Lower leg skin (tissue), 3 donors: ENCODE data around the gene RAVER2.

Experiments used
- POLR2A ChIP-seq, 2 donors: fragments of 450-650 bp; IDR thresholded peaks; one replicate each; pipeline ENCODE4 v1.6.1; 2016 to 2017; ENCODE audit warnings: antibody characterized with exemption in 2 of 2, mild to moderate bottlenecking in 1 of 2, moderate library complexity in 1 of 2
- TF ChIP-seq, protein P1 (sequence below), 3 donors: fragments of 450-650 bp; IDR thresholded peaks; one replicate each; pipeline ENCODE4 v1.5.1; 2016; ENCODE audit warnings: antibody characterized with exemption in 3 of 3, mild to moderate bottlenecking in 3 of 3, moderate library complexity in 2 of 3

DNA sequence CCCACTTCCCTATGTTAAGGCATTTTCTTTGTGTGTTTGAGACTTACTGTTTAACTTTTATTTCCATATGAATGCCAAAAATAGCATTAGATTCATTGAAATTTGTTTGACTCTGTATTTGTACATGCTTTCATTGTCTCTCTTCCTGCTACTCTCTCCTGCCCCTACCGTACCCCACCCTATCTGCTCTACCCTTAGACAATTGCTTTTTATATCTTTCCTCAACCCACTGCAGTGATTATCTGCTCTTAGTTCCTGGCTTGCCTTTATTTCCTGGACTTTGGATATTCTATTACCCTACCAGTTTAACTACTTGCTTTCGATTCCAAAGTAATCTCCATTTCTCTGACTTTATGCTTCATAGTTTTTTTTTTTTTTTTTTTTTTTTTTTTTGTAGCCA is 10.5 kb downstream of the RAVER2 start:
- TF ChIP-seq POLR2A (IDR thresholded peaks at IDR 0.05), result no peak
- TF ChIP-seq, protein P1, sequence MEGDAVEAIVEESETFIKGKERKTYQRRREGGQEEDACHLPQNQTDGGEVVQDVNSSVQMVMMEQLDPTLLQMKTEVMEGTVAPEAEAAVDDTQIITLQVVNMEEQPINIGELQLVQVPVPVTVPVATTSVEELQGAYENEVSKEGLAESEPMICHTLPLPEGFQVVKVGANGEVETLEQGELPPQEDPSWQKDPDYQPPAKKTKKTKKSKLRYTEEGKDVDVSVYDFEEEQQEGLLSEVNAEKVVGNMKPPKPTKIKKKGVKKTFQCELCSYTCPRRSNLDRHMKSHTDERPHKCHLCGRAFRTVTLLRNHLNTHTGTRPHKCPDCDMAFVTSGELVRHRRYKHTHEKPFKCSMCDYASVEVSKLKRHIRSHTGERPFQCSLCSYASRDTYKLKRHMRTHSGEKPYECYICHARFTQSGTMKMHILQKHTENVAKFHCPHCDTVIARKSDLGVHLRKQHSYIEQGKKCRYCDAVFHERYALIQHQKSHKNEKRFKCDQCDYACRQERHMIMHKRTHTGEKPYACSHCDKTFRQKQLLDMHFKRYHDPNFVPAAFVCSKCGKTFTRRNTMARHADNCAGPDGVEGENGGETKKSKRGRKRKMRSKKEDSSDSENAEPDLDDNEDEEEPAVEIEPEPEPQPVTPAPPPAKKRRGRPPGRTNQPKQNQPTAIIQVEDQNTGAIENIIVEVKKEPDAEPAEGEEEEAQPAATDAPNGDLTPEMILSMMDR (IDR thresholded peaks at IDR 0.05), result no peak
